B cell (primary cell): Measurements from ENCODE around the gene ATRNL1.

Experiments used
- EZH2 ChIP-seq: IDR thresholded peaks from 2 replicates; pipeline ENCODE4 v1.6.1; 2012; ENCODE audit warnings: borderline replicate concordance, low read depth, mild to moderate bottlenecking, moderate library complexity, low read length; ENCODE audit not compliant: insufficient read depth, poor library complexity, severe bottlenecking
- TF ChIP-seq, protein P1 (sequence below): fragments of 200-600 bp; IDR thresholded peaks from one replicate; pipeline ENCODE4 v1.8.0; 2022; ENCODE audit warnings: antibody characterized with exemption, mild to moderate bottlenecking

DNA sequence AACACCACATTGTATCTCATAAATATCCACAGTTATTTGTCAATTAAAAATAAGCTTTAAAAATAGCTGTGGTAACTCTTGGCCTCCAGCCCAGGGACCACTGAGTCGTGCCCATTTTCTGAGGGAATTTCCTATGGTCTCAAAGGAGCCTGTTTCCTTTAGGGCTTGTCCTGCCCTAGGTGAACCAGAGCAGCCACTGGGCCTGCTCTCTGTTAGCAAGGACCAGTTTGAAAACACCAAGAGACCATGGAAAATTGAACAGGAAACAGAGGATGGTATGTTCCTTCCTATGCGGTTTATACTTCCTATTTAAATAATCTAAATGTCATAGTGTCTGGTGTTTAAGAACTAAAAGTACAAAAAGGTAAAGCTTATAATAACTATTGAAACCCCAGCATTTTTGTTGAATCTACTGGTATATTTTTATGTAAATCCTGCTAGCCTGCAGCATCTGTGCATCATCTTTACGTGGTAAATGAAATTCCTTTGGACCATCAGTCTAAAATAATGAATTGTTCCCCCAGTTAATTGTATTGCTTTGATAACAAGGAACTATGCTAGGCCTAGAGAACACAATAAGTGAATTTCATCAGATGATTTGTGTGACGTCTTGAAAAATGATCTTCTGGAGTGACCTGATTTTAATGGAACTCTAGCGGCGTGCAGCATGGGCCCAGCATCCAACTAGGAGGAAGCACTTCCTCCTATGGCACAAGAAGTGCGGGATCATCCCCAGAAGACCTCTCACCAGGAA is 846.1 kb downstream of the ATRNL1 start:
- TF ChIP-seq, protein P1, sequence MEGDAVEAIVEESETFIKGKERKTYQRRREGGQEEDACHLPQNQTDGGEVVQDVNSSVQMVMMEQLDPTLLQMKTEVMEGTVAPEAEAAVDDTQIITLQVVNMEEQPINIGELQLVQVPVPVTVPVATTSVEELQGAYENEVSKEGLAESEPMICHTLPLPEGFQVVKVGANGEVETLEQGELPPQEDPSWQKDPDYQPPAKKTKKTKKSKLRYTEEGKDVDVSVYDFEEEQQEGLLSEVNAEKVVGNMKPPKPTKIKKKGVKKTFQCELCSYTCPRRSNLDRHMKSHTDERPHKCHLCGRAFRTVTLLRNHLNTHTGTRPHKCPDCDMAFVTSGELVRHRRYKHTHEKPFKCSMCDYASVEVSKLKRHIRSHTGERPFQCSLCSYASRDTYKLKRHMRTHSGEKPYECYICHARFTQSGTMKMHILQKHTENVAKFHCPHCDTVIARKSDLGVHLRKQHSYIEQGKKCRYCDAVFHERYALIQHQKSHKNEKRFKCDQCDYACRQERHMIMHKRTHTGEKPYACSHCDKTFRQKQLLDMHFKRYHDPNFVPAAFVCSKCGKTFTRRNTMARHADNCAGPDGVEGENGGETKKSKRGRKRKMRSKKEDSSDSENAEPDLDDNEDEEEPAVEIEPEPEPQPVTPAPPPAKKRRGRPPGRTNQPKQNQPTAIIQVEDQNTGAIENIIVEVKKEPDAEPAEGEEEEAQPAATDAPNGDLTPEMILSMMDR: no peak
- TF ChIP-seq EZH2: no peak
